Endodermal cell (in vitro differentiated cells): Measurements from ENCODE around the gene DNPEP. TPM values are rescaled to one million over a fixed set of nuclear protein-coding genes. Genes with fewer than 3 reads are reported as not detected.
A peak's percentile ranks its signal among the peaks of the same experiment; 100 is the strongest.

Experiments
- DNase-seq: peaks from one replicate; pipeline ENCODE4 v3.0.0-alpha.2; 2017
- H3K27ac ChIP-seq: 2 replicates; pipeline ENCODE4 v1.5.1; 2013; ENCODE audit warnings: mild to moderate bottlenecking, low read depth, low read length, moderate library complexity
- H3K27me3 ChIP-seq: 2 replicates; pipeline ENCODE4 v1.6.1; 2013; ENCODE audit warnings: mild to moderate bottlenecking, low read length, moderate library complexity; ENCODE audit not compliant: insufficient read depth, control insufficient read depth, poor library complexity, severe bottlenecking
- H3K36me3 ChIP-seq: 2 replicates; pipeline ENCODE4 v1.7.0; 2013; ENCODE audit warnings: mild to moderate bottlenecking, low read length, moderate library complexity; ENCODE audit not compliant: control insufficient read depth, insufficient read depth
- H3K4me1 ChIP-seq: one replicate; pipeline ENCODE4 v1.7.0; 2013; ENCODE audit warnings: low read length; ENCODE audit not compliant: control insufficient read depth, insufficient read depth
- H3K4me3 ChIP-seq: 2 replicates; pipeline ENCODE4 v1.5.1; 2013; ENCODE audit warnings: mild to moderate bottlenecking, low read length, moderate library complexity
- H3K9ac ChIP-seq: 2 replicates; pipeline ENCODE4 v1.6.1; 2013; ENCODE audit warnings: mild to moderate bottlenecking, low read length, moderate library complexity; ENCODE audit not compliant: poor library complexity, severe bottlenecking; ENCODE audit errors: extremely low read depth
- H3K9me3 ChIP-seq: 2 replicates; pipeline ENCODE4 v1.6.1; 2013; ENCODE audit warnings: mild to moderate bottlenecking, low read length, moderate library complexity; ENCODE audit not compliant: control insufficient read depth
- H3K27ac Mint-ChIP-seq: 2 replicates; pipeline ENCODE4 v1.8.0; 2020; ENCODE audit warnings: mixed read lengths
- H3K27me3 Mint-ChIP-seq: 2 replicates; pipeline ENCODE4 v1.8.0; 2021; ENCODE audit warnings: mild to moderate bottlenecking, mixed read lengths; ENCODE audit not compliant: insufficient read depth
- H3K36me3 Mint-ChIP-seq: 2 replicates; pipeline ENCODE4 v1.8.0; 2020; ENCODE audit warnings: low read depth, mixed read lengths
- H3K4me1 Mint-ChIP-seq: 2 replicates; pipeline ENCODE4 v1.8.0; 2020; ENCODE audit warnings: mixed read lengths
- H3K4me3 Mint-ChIP-seq: 2 replicates; pipeline ENCODE4 v1.8.0; 2020; ENCODE audit warnings: mild to moderate bottlenecking, moderate library complexity, mixed read lengths
- H3K9me3 Mint-ChIP-seq: 2 replicates; pipeline ENCODE4 v1.8.0; 2020; ENCODE audit warnings: mild to moderate bottlenecking, mixed read lengths
- CTCF ChIP-seq: fragments of 200-600 bp; sonication (generic); conservative IDR thresholded peaks from 2 replicates; pipeline ENCODE4 v1.5.0; 2021; ENCODE audit warnings: antibody characterized with exemption, mild to moderate bottlenecking
- WGBS, 2 experiments: methylation state at CpG; one replicate each; pipeline versions ENCODE4 v1.1.5 to v1.1.7; 2013; ENCODE audit warnings: missing lambda C conversion rate in 2 of 2, mixed read lengths in 1 of 2; ENCODE audit not compliant: insufficient coverage in 1 of 2, insufficient read length in 1 of 2; 5-methylcytosine and 5-hydroxymethylcytosine counted together
- total RNA-seq, 2 donors: library from RNA; stranded (reverse); fragmentation: NEBNext Ultra II Directional in 1 of 2; extraction: Animal tissue kit (Norgen Biotek cat#: 25700) in 1 of 2; gene quantifications; 2 replicates in 1 of 2; 3 replicates in 1 of 2; pipeline ENCODE4 v1.2.1, GENCODE V29; 2021

The DNPEP gene
- total RNA-seq, 2 donors from 2014 or later: 54.6 to 76.1 TPM

DNA sequence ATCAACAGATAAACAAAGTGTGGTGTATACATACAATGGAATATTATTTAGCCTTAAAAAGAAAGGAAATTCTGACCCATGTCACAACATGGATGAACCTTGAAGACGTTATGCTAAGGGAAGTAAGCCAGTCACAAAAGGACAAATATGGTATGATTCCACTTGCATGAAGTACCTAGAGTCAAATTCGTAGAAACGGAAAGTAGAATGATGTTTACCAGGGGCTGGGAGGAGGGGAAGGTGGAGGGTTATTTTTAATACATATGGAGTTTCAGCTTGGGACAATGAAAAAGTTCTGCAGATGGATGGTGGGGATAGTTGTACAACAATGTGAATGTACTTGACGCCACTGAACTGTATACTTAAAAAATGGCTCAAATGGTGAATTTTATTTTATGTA, 27.1 kb upstream of the DNPEP start:
- H3K9ac ChIP-seq: no peak overlapping the region
- Mint-ChIP-seq H3K27me3 (peaks cover 23% of the 10 kb centered on the region), H3K36me3 (no peaks in the 10 kb centered on the region), H3K4me3 (no peak overlapping the region), H3K27ac (no peak overlapping the region), H3K9me3 (peaks cover 11% of the 10 kb centered on the region), H3K4me1 (no peaks in the 10 kb centered on the region)
- no peak overlapping the region for H3K27ac ChIP-seq
- 85 to 91% methylated on average over 3 to 4 of the region's 4 CpGs for WGBS, 2 experiments
- H3K36me3 ChIP-seq: no peaks in the 10 kb centered on the region
- no peak for DNase-seq
- TF ChIP-seq CTCF: no peak
- H3K27me3 ChIP-seq: no peaks in the 10 kb centered on the region
- no peaks in the 10 kb centered on the region for H3K4me1 ChIP-seq
- peaks cover 6% of the 10 kb centered on the region for H3K9me3 ChIP-seq
- H3K4me3 ChIP-seq: no peak overlapping the region

- no peaks in the 10 kb centered on the region for H3K36me3 ChIP-seq
- H3K9me3 ChIP-seq: peaks cover 6% of the 10 kb centered on the region
- TF ChIP-seq CTCF: no peak
- Mint-ChIP-seq H3K36me3 (no peaks in the 10 kb centered on the region), H3K27me3 (peaks cover 10% of the 10 kb centered on the region), H3K27ac (no peak overlapping the region), H3K4me3 (no peak overlapping the region), H3K4me1 (no peaks in the 10 kb centered on the region), H3K9me3 (peaks cover 9% of the 10 kb centered on the region)
- H3K27ac ChIP-seq: no peak overlapping the region
- no peak overlapping the region for H3K4me3 ChIP-seq
- no peak overlapping the region for H3K9ac ChIP-seq
- no peaks in the 10 kb centered on the region for H3K4me1 ChIP-seq
- peak; percentile 41 for DNase-seq
- H3K27me3 ChIP-seq: no peaks in the 10 kb centered on the region
- WGBS, 2 experiments: 89 to 91% methylated on average over 7 to 8 of the region's 8 CpGs
These were observed 22.7 kb upstream of the DNPEP start for GRCh38 chr2:219410390-219410789.

DNA sequence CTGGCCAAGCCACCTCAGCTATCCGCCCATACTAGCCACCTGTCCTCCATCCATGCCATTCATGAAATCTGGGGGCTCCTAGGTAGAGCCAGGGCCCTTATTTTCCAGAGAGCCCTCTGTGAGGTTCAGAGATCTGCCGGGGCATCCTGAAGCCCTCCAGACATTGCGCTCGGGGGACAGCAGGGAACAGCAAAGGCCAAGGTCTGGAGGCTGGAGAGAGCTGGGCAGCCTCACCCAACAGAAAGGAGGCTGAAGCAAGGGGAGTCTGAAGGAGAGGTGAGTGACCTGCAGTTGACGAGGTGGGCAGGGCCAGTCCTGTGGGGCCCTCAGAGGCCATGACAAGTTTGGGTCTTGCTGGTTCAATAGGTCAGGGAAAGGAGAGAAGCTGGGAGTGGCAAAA, 21.9 kb upstream of the DNPEP start:
- peaks cover 9% of the 10 kb centered on the region for H3K9me3 Mint-ChIP-seq
- Histone ChIP-seq H3K27ac (no peak overlapping the region), H3K27me3 (no peaks in the 10 kb centered on the region), H3K4me3 (no peak overlapping the region), H3K36me3 (no peaks in the 10 kb centered on the region), H3K4me1 (no peaks in the 10 kb centered on the region), H3K9ac (no peak overlapping the region), H3K9me3 (peaks cover 6% of the 10 kb centered on the region)
- H3K27me3 Mint-ChIP-seq: peaks cover 10% of the 10 kb centered on the region
- H3K27ac Mint-ChIP-seq: no peak overlapping the region
- no peak for TF ChIP-seq CTCF
- WGBS, 2 experiments: 92 to 100% methylated on average over 4 to 5 of the region's 5 CpGs
- no peak overlapping the region for H3K4me3 Mint-ChIP-seq
- peaks cover 2% of the 10 kb centered on the region for H3K4me1 Mint-ChIP-seq
- no peaks in the 10 kb centered on the region for H3K36me3 Mint-ChIP-seq
- DNase-seq: peak; percentile 39
